ENCODE data around the gene AKR1B15.

The AKR1B15 gene

GRCh38 chr7:134625550-134625949 lies 76.6 kb downstream of the AKR1B15 start:
- Histone ChIP-seq H3K4me3 (ENCODE audit: low read length) (no peak overlapping the region), H3K9me3 (ENCODE audit: insufficient read depth, low read depth, low read length) (no peaks in the 10 kb centered on the region), H3K36me3 (ENCODE audit: insufficient read depth, low read depth, low read length) (no peaks in the 10 kb centered on the region), H3K27ac (ENCODE audit: low read length) (no peak overlapping the region), H3K27me3 (ENCODE audit: insufficient read depth, low read length) (peaks cover 15% of the 10 kb centered on the region; the same call in 1 of the 2 replicates), H3K9ac (ENCODE audit: low read depth, low read length) (no peak overlapping the region), H3K4me1 (ENCODE audit: insufficient read depth, low read length) (no peaks in the 10 kb centered on the region)

DNA sequence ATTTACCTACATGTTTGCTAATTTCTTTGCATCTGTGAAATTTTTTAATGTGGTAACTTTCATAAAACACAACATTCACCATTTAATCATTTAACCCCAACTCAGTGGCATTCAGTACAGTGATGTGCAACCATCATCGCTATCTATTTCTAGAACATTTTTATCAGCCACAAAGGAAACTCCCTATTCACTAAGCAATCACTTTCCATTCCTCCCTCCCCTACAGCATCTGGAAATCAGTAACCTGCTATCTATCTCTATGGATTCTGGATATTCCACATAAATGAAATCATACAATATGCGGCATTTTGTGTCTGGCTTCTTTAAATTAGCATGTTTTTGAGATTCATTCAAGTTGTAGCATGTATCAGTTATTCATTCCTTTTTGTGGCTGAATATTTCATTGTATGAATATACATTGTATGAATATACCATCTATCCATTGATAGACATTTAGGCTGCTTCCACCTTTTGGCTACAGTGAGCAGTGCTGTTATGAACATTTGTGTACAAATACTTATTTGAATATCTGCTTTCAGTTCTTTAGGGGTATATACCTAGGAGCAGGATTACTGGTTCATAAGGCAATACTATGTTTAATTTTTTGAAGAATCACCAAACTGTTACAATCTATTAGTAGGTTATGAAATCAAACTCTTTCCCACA lies 78.3 kb downstream of the AKR1B15 start:
- Histone ChIP-seq H3K27ac (ENCODE audit: low read length) (no peak overlapping the region), H3K36me3 (ENCODE audit: insufficient read depth, low read depth, low read length) (no peaks in the 10 kb centered on the region), H3K4me1 (ENCODE audit: insufficient read depth, low read length) (no peaks in the 10 kb centered on the region), H3K9me3 (ENCODE audit: insufficient read depth, low read depth, low read length) (no peaks in the 10 kb centered on the region), H3K4me3 (ENCODE audit: low read length) (no peak overlapping the region), H3K27me3 (ENCODE audit: insufficient read depth, low read length) (peaks cover 15% of the 10 kb centered on the region; the same call in 1 of the 2 replicates), H3K9ac (ENCODE audit: low read depth, low read length) (no peak overlapping the region)

GRCh38 chr7:134627775-134628153 lies 78.9 kb downstream of the AKR1B15 start:
- Histone ChIP-seq H3K27ac (ENCODE audit: low read length) (no peak overlapping the region), H3K4me1 (ENCODE audit: insufficient read depth, low read length) (no peaks in the 10 kb centered on the region), H3K27me3 (ENCODE audit: insufficient read depth, low read length) (peaks cover 15% of the 10 kb centered on the region; the same call in 1 of the 2 replicates), H3K9me3 (ENCODE audit: insufficient read depth, low read depth, low read length) (no peaks in the 10 kb centered on the region), H3K4me3 (ENCODE audit: low read length) (no peak overlapping the region), H3K9ac (ENCODE audit: low read depth, low read length) (no peak overlapping the region), H3K36me3 (ENCODE audit: insufficient read depth, low read depth, low read length) (no peaks in the 10 kb centered on the region)

DNA sequence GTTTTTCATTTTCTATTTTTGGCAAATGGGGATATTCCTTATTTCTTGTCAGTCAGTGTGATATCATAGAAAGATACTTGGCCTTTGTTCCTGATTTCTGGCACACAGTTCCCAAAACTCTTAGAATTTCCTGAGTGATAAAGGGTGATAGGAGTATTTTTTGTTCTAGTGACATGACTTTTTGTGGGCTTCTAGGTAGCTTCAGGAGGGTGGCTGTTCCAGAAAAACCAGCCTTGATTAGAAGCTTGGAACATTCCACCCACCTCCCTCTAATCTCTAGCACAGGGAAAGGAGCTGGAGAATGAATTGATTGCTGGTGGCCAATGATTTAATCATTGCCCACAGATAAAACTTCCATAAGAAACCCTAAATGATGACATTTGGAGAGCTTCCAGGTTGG lies 80.5 kb downstream of the AKR1B15 start:
- Histone ChIP-seq H3K27me3 (ENCODE audit: insufficient read depth, low read length) (peaks cover 15% of the 10 kb centered on the region; the same call in 1 of the 2 replicates), H3K9ac (ENCODE audit: low read depth, low read length) (no peak overlapping the region), H3K9me3 (ENCODE audit: insufficient read depth, low read depth, low read length) (no peaks in the 10 kb centered on the region), H3K36me3 (ENCODE audit: insufficient read depth, low read depth, low read length) (no peaks in the 10 kb centered on the region), H3K27ac (ENCODE audit: low read length) (no peak overlapping the region), H3K4me1 (ENCODE audit: insufficient read depth, low read length) (no peaks in the 10 kb centered on the region), H3K4me3 (ENCODE audit: low read length) (no peak overlapping the region)

All from iPS-20b (cell line).